Esophagus mucosa (tissue), 1 donor: ENCODE measurements around the gene CDYL. TPM values are rescaled to one million over a fixed set of nuclear protein-coding genes. Genes with fewer than 3 reads are reported as not detected.

ENCODE experiments used
- total RNA-seq: library from RNA; stranded (reverse); gene quantifications from one replicate; pipeline ENCODE4 v1.2.4, GENCODE V29; 2023
- donor health status: DM: yes; HTN: yes; CAD: no.

The CDYL gene
- total RNA-seq, 1 donor from 2014 or later, result 31.0 TPM

Other genes starting within 250 kb of the CDYL start
- gene RPP40, start 227.6 kb downstream of the CDYL start, total RNA-seq, result 12.8 TPM